GM11168 (cell line): ENCODE measurements around the gene DRD4.

Experiments used
- in situ Hi-C: fragments of 300-500 bp; cut with MboI; formaldehyde crosslinking; loops from one replicate; pipeline ENCODE4 v1.12.0; 2022; ENCODE audit warnings: low sequenced_read_pairs; ENCODE audit not compliant: unreplicated experiment

DRD4 gene

GRCh38 chr11:636511-637332 lies at the start of gene DRD4:
TSS of gene DRD4 (plus strand) at chr11:637269. CDS start at chr11:637305, 36 bp downstream.
- in situ Hi-C loops = no loop called here

GRCh38 chr11:587546-587945 lies 49.5 kb upstream of the DRD4 start:
- in situ Hi-C loops = no loop called here

GRCh38 chr11:587978-588380 lies 49.1 kb upstream of the DRD4 start:
- in situ Hi-C loops = no loop called here

GRCh38 chr11:589798-590197 lies 47.3 kb upstream of the DRD4 start:
- in situ Hi-C loops = no loop called here

GRCh38 chr11:590997-591396 lies 46.1 kb upstream of the DRD4 start:
- in situ Hi-C loops = no loop called here

GRCh38 chr11:592501-592900 lies 44.6 kb upstream of the DRD4 start:
- in situ Hi-C loops = no loop called here

- in situ Hi-C loops = no loop called here
Observed at GRCh38 chr11:592918-593317, 44.2 kb upstream of the DRD4 start.

- in situ Hi-C loops = no loop called here
Observed at GRCh38 chr11:593347-593746, 43.7 kb upstream of the DRD4 start.

- in situ Hi-C loops = no loop called here
Observed at GRCh38 chr11:595400-595799, 41.7 kb upstream of the DRD4 start.

- in situ Hi-C loops = no loop called here
Observed at GRCh38 chr11:596374-596773, 40.7 kb upstream of the DRD4 start.

- in situ Hi-C loops = no loop called here
Observed at GRCh38 chr11:597166-597725, 39.8 kb upstream of the DRD4 start.

GRCh38 chr11:598005-598680 lies 38.9 kb upstream of the DRD4 start:
- in situ Hi-C loops = no loop called here

GRCh38 chr11:601573-602245 lies 35.4 kb upstream of the DRD4 start:
- in situ Hi-C loops = loop anchor here (5.0 kb wide), 1 partner anchor 66 kb away; no protein-coding TSS in a partner anchor

- in situ Hi-C loops = loop anchor here (5.0 kb wide), 1 partner anchor 64 kb away; no protein-coding TSS in a partner anchor
Observed at GRCh38 chr11:603154-603553, 33.9 kb upstream of the DRD4 start.

- in situ Hi-C loops = no loop called here
Observed at GRCh38 chr11:605286-606129, 31.6 kb upstream of the DRD4 start.

- in situ Hi-C loops = no loop called here
Observed at GRCh38 chr11:606245-606644, 30.8 kb upstream of the DRD4 start.

GRCh38 chr11:607020-607780 lies 29.9 kb upstream of the DRD4 start:
- in situ Hi-C loops = no loop called here

GRCh38 chr11:607971-608659 lies 29.0 kb upstream of the DRD4 start:
- in situ Hi-C loops = no loop called here
